Muscle layer of duodenum (tissue), 2 donors: ENCODE measurements around the gene TXNDC11.

Experiments used
- H3K27ac ChIP-seq: one replicate; pipeline ENCODE4 v1.7.0; 2013; ENCODE audit warnings: mild to moderate bottlenecking, low read length
- H3K27me3 ChIP-seq: one replicate; pipeline ENCODE4 v1.7.0; 2013; ENCODE audit warnings: low read depth, mild to moderate bottlenecking, control low read depth, low read length
- H3K36me3 ChIP-seq, 2 donors: one replicate each; pipeline ENCODE4 v1.7.0; 2013; ENCODE audit warnings: low read length in 2 of 2, control low read depth in 1 of 2, mild to moderate bottlenecking in 1 of 2; ENCODE audit not compliant: insufficient read depth in 2 of 2, control insufficient read depth in 1 of 2
- H3K4me1 ChIP-seq, 2 donors: one replicate each; pipeline ENCODE4 v1.7.0; 2013; ENCODE audit warnings: low read length in 2 of 2, mild to moderate bottlenecking in 2 of 2, control low read depth in 1 of 2, moderate library complexity in 1 of 2; ENCODE audit not compliant: insufficient read depth in 2 of 2, control insufficient read depth in 1 of 2
- H3K4me3 ChIP-seq, 2 donors: one replicate each; pipeline ENCODE4 v1.7.0; 2013; ENCODE audit warnings: low read length in 2 of 2, low read depth in 1 of 2, mild to moderate bottlenecking in 1 of 2
- H3K9me3 ChIP-seq, 2 donors: one replicate each; pipeline ENCODE4 v1.7.0; 2013; ENCODE audit warnings: low read length in 2 of 2, control low read depth in 1 of 2, mild to moderate bottlenecking in 1 of 2; ENCODE audit not compliant: control insufficient read depth in 1 of 2
- donor health status: healthy.

TXNDC11 gene

GRCh38 chr16:11687601-11688519, 54.8 kb downstream of the TXNDC11 start:
- Histone ChIP-seq H3K9me3 (no peaks in the 10 kb centered on the region), H3K4me1 (peaks cover 0 to 13% of the 10 kb centered on the region in 2 donors), H3K27ac (no peak overlapping the region), H3K4me3 (no peak overlapping the region), H3K27me3 (no peaks in the 10 kb centered on the region), H3K36me3 (peaks cover 40 to 52% of the 10 kb centered on the region in 2 donors)

GRCh38 chr16:11686713-11687380, 55.8 kb downstream of the TXNDC11 start:
- Histone ChIP-seq H3K36me3 (peaks cover 43 to 47% of the 10 kb centered on the region in 2 donors), H3K9me3 (no peaks in the 10 kb centered on the region), H3K27me3 (no peaks in the 10 kb centered on the region), H3K4me3 (no peak overlapping the region), H3K4me1 (peaks cover 3 to 13% of the 10 kb centered on the region in 2 donors), H3K27ac (no peak overlapping the region)

- Histone ChIP-seq H3K36me3 (peaks cover 34 to 38% of the 10 kb centered on the region in 2 donors), H3K9me3 (no peaks in the 10 kb centered on the region), H3K27ac (no peak overlapping the region), H3K27me3 (no peaks in the 10 kb centered on the region), H3K4me1 (peaks cover 11 to 19% of the 10 kb centered on the region in 2 donors), H3K4me3 (no peak overlapping the region)
Measured at GRCh38 chr16:11685844-11686618, 56.6 kb downstream of the TXNDC11 start.

- Histone ChIP-seq H3K9me3 (no peaks in the 10 kb centered on the region), H3K36me3 (peaks cover 35 to 40% of the 10 kb centered on the region in 2 donors), H3K27me3 (no peaks in the 10 kb centered on the region), H3K27ac (no peak overlapping the region), H3K4me1 (peaks cover 11 to 25% of the 10 kb centered on the region in 2 donors), H3K4me3 (no peak overlapping the region)
Measured at GRCh38 chr16:11684231-11685025, 58.2 kb downstream of the TXNDC11 start.

GRCh38 chr16:11683145-11683544, 59.5 kb downstream of the TXNDC11 start:
- H3K4me3 ChIP-seq = no peak overlapping the region
- H3K27me3 ChIP-seq = no peaks in the 10 kb centered on the region
- H3K36me3 ChIP-seq = peaks cover 45 to 52% of the 10 kb centered on the region in 2 donors
- peak overlapping the region; percentile 41 for H3K27ac ChIP-seq
- no peaks in the 10 kb centered on the region for H3K9me3 ChIP-seq
- peaks cover 18 to 28% of the 10 kb centered on the region in 2 donors for H3K4me1 ChIP-seq

- Histone ChIP-seq H3K4me3 (no peak overlapping the region), H3K36me3 (peaks cover 45 to 53% of the 10 kb centered on the region in 2 donors), H3K9me3 (no peaks in the 10 kb centered on the region), H3K27ac (peak overlapping the region; percentile 41), H3K27me3 (no peaks in the 10 kb centered on the region), H3K4me1 (peaks cover 21 to 33% of the 10 kb centered on the region in 2 donors)
Measured at GRCh38 chr16:11682655-11683096, 60.0 kb downstream of the TXNDC11 start.

GRCh38 chr16:11681976-11682654, 60.5 kb downstream of the TXNDC11 start:
- H3K27ac ChIP-seq = peak overlapping the region; percentile 41
- H3K4me3 ChIP-seq = no peak overlapping the region
- H3K9me3 ChIP-seq = no peaks in the 10 kb centered on the region
- H3K4me1 ChIP-seq = peaks cover 26 to 38% of the 10 kb centered on the region in 2 donors
- no peaks in the 10 kb centered on the region for H3K27me3 ChIP-seq
- H3K36me3 ChIP-seq = peaks cover 44 to 53% of the 10 kb centered on the region in 2 donors

GRCh38 chr16:11681556-11681955, 61.1 kb downstream of the TXNDC11 start:
- H3K36me3 ChIP-seq = peaks cover 44 to 57% of the 10 kb centered on the region in 2 donors
- H3K27ac ChIP-seq = no peak overlapping the region

GRCh38 chr16:11679941-11680911, 62.4 kb downstream of the TXNDC11 start:
- Histone ChIP-seq H3K27ac (no peak overlapping the region), H3K27me3 (no peaks in the 10 kb centered on the region), H3K4me1 (peaks cover 27 to 31% of the 10 kb centered on the region in 2 donors), H3K4me3 (no peak overlapping the region), H3K36me3 (peaks cover 46 to 66% of the 10 kb centered on the region in 2 donors), H3K9me3 (no peaks in the 10 kb centered on the region)

More at GRCh38 chr16:11681556-11681955, 61.1 kb downstream of the TXNDC11 start:
- no peak overlapping the region for H3K4me3 ChIP-seq
- peaks cover 27 to 33% of the 10 kb centered on the region in 2 donors for H3K4me1 ChIP-seq
- H3K27me3 ChIP-seq = no peaks in the 10 kb centered on the region
- H3K9me3 ChIP-seq = no peaks in the 10 kb centered on the region
